ENCODE measurements around the gene RPL41. TPM values are rescaled to one million over a fixed set of nuclear protein-coding genes. Genes with fewer than 3 reads are reported as not detected.
"Not testable (repeated sequence)": the region's sequence is repeated elsewhere in the genome, so short reads cannot be mapped to it uniquely, and the experiment has no call there.

Gene RPL41
- total RNA-seq, 1 experiment from 2014 or later = 1,853 TPM

GRCh38 chr12:56154246-56154771 lies 37.9 kb downstream of the RPL41 start:
- DNase-seq (ENCODE audit: low read depth) = peak; percentile 61

GRCh38 chr12:56154818-56155217 lies 38.4 kb downstream of the RPL41 start:
- DNase-seq (ENCODE audit: low read depth) = no peak

- DNase-seq (ENCODE audit: low read depth) = no peak
Measured at GRCh38 chr12:56155256-56155845, 38.9 kb downstream of the RPL41 start.

GRCh38 chr12:56156464-56157200 lies 40.2 kb downstream of the RPL41 start:
- not testable (repeated sequence) for DNase-seq (ENCODE audit: low read depth)

- peak; percentile 87 for DNase-seq (ENCODE audit: low read depth)
Measured at GRCh38 chr12:56157201-56158028, 41.0 kb downstream of the RPL41 start.

GRCh38 chr12:56158029-56158925 lies 41.8 kb downstream of the RPL41 start, which contains the start of gene MYL6:
TSS of gene MYL6 (plus strand) at chr12:56158359. CDS start at chr12:56158402, 43 bp downstream.
- peak; percentile 98 for DNase-seq (ENCODE audit: low read depth)

GRCh38 chr12:56158926-56159461 lies 42.6 kb downstream of the RPL41 start:
- peak; percentile 62 for DNase-seq (ENCODE audit: low read depth)

GRCh38 chr12:56159482-56160192 lies 43.2 kb downstream of the RPL41 start:
- DNase-seq (ENCODE audit: low read depth) = no peak

- peak; percentile 58 for DNase-seq (ENCODE audit: low read depth)
Measured at GRCh38 chr12:56160193-56160763, 43.8 kb downstream of the RPL41 start.

GRCh38 chr12:56160894-56161689 lies 44.7 kb downstream of the RPL41 start:
- DNase-seq (ENCODE audit: low read depth) = no peak

GRCh38 chr12:56161690-56162351 lies 45.4 kb downstream of the RPL41 start:
- DNase-seq (ENCODE audit: low read depth) = no peak

GRCh38 chr12:56162468-56163290 lies 46.2 kb downstream of the RPL41 start:
- no peak for DNase-seq (ENCODE audit: low read depth)

- peak; percentile 48 for DNase-seq (ENCODE audit: low read depth)
Measured at GRCh38 chr12:56163533-56164344, 47.3 kb downstream of the RPL41 start.

- no peak for DNase-seq (ENCODE audit: low read depth)
Measured at GRCh38 chr12:56164345-56164729, 47.9 kb downstream of the RPL41 start.

GRCh38 chr12:56165369-56165768 lies 48.9 kb downstream of the RPL41 start:
- peak; percentile 67 for DNase-seq (ENCODE audit: low read depth)
